Activated B cell treated with CpG ODN at 0.5 μM for 24 hours (primary cell): ENCODE measurements around the gene HADHA. TPM values are rescaled to one million over a fixed set of nuclear protein-coding genes. Genes with fewer than 3 reads are reported as not detected.

Experiments
- ATAC-seq: fragments of 200-7000 bp; cut with Tn5 transposase; one replicate; pipeline ENCODE4 v1.10.0; 2021; ENCODE audit warnings: low read depth, mild to moderate bottlenecking, moderate library complexity
- CTCF ChIA-PET: fragments of 350-600 bp; sonication (Branson Sonifier 250); formaldehyde crosslinking; loops from one replicate; lab custom pipeline; 2021; ENCODE audit warnings: antibody characterized with exemption; lab: Charles Lee
- POLR2A ChIA-PET: fragments of 350-600 bp; sonication (Branson Sonifier 250); formaldehyde crosslinking; loops from one replicate; lab custom pipeline; 2021; ENCODE audit warnings: antibody characterized with exemption; lab: Charles Lee
- DNase-seq: peaks from one replicate; pipeline ENCODE4 v3.0.0; 2022
- H3K27ac Mint-ChIP-seq: one replicate; pipeline ENCODE4 v1.8.0; 2020; ENCODE audit warnings: mixed read lengths
- H3K27me3 Mint-ChIP-seq: one replicate; pipeline ENCODE4 v1.8.0; 2021; ENCODE audit warnings: mixed read lengths
- H3K36me3 Mint-ChIP-seq: one replicate; pipeline ENCODE4 v1.8.0; 2021; ENCODE audit warnings: low read depth, mixed read lengths
- H3K4me1 Mint-ChIP-seq: one replicate; pipeline ENCODE4 v1.8.0; 2021; ENCODE audit warnings: mixed read lengths
- H3K4me3 Mint-ChIP-seq: one replicate; pipeline ENCODE4 v1.8.0; 2020; ENCODE audit warnings: mild to moderate bottlenecking, mixed read lengths
- H3K9me3 Mint-ChIP-seq: one replicate; pipeline ENCODE4 v1.8.0; 2020; ENCODE audit warnings: mixed read lengths
- intact Hi-C: fragments of 100-400 bp; cut with micrococcal nuclease; formaldehyde crosslinking; loops from one replicate; pipeline ENCODE4 v1.15.1; 2024
- total RNA-seq: library from RNA; stranded (reverse); gene quantifications from 2 replicates; pipeline ENCODE4 v1.2.3, GENCODE V29; 2022
- TF ChIP-seq, protein P1 (sequence below): fragments of 200-600 bp; IDR thresholded peaks from one replicate; pipeline ENCODE4 v1.8.0; 2022; ENCODE audit warnings: antibody characterized with exemption, mild to moderate bottlenecking

Gene HADHA
- total RNA-seq, 1 donor from 2014 or later: 127 TPM

DNA sequence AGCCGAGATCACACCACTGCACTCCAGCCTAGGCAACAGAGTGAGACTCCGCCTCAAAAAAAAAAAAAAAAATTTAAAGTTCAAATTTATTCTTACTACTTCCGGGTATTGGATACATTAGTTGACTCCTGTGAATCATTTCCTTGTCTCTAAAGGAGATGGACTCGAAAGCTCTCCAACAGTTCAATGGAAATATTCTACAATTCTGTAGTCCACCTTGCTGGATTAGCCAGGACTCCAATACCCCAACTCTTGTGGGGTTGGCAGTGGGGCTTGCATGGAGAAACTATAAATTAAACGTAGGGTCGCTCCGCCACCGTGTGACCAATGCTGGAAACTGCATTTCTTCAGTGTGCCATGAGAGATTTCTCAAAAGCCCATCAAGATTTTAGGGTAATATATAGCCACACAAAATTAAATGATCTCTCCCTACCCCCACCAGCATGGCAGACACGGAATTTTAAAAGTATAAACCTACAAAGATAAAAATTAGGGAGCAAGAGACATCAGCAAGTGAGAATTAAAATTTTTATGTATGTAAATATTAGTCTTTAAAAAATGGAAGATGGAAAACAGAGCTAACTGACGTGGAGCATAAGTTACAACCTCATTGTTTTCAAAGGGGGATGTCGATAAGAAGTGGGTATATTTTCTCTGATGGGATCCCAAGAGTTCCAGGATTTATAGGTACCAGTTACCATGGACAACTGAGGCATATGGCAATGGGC lies 99.3 kb downstream of the HADHA start:
- intact Hi-C loops: loop anchor here (1.0 kb wide), 4 partner anchors 57 to 293 kb away; no protein-coding TSS in a partner anchor

DNA sequence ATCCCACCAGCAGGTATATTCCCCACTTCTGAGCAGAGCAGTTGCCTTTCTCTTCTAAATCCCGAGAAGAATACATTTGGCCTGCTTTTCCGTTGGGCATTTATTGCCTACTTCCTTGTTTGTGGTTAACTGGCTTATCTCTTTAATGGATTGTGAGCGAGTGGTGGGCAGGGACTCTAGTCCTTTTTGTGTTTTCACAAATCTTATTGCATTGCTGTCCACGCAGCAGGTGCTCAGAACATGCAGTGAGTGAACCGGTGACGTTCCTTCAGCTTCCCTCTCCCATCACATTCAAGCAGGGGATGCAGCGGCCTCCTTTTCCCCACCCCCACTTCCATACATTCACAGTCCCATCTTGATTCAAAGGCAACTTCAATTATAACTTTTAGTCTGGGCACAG lies 100.4 kb downstream of the HADHA start:
- ChIA-PET POLR2A (interaction anchor here (0.6 kb wide), 1 partner anchor 273 kb away, joined by 7 read pairs; no protein-coding TSS in a partner anchor), CTCF (interaction anchor here (0.8 to 4.0 kb wide), 3 partner anchors 152 to 193 kb away, joined by 3 to 24 read pairs (median 15); no protein-coding TSS in a partner anchor)
- Mint-ChIP-seq H3K4me3 (no peak overlapping the region), H3K36me3 (no peaks in the 10 kb centered on the region), H3K9me3 (no peaks in the 10 kb centered on the region), H3K4me1 (peaks cover 4% of the 10 kb centered on the region), H3K27ac (no peak overlapping the region), H3K27me3 (peaks cover 4% of the 10 kb centered on the region)
- TF ChIP-seq, protein P1, sequence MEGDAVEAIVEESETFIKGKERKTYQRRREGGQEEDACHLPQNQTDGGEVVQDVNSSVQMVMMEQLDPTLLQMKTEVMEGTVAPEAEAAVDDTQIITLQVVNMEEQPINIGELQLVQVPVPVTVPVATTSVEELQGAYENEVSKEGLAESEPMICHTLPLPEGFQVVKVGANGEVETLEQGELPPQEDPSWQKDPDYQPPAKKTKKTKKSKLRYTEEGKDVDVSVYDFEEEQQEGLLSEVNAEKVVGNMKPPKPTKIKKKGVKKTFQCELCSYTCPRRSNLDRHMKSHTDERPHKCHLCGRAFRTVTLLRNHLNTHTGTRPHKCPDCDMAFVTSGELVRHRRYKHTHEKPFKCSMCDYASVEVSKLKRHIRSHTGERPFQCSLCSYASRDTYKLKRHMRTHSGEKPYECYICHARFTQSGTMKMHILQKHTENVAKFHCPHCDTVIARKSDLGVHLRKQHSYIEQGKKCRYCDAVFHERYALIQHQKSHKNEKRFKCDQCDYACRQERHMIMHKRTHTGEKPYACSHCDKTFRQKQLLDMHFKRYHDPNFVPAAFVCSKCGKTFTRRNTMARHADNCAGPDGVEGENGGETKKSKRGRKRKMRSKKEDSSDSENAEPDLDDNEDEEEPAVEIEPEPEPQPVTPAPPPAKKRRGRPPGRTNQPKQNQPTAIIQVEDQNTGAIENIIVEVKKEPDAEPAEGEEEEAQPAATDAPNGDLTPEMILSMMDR: no peak
- DNase-seq (no peak), ATAC-seq (no peak)
- intact Hi-C loops: no loop called here

More for the DNA sequence above, 99.3 kb downstream of the HADHA start:
- no peak overlapping the region for H3K27ac Mint-ChIP-seq
- H3K9me3 Mint-ChIP-seq: no peaks in the 10 kb centered on the region
- no peaks in the 10 kb centered on the region for H3K36me3 Mint-ChIP-seq
- ATAC-seq (peak; percentile 77), DNase-seq (peak; percentile 25)
- H3K4me3 Mint-ChIP-seq: peak overlapping the region; percentile 46
- TF ChIP-seq, protein P1: no peak
- peaks cover 10% of the 10 kb centered on the region for H3K27me3 Mint-ChIP-seq
- POLR2A ChIA-PET: interaction anchor here (0.6 to 0.7 kb wide), 3 partner anchors 30 to 272 kb away, joined by 3 to 7 read pairs (median 3); no protein-coding TSS in a partner anchor
- H3K4me1 Mint-ChIP-seq: peaks cover 4% of the 10 kb centered on the region
- CTCF ChIA-PET: interaction anchor here (0.8 to 4.0 kb wide), 6 partner anchors 145 to 293 kb away, joined by 3 to 24 read pairs (median 4); no protein-coding TSS in a partner anchor

DNA sequence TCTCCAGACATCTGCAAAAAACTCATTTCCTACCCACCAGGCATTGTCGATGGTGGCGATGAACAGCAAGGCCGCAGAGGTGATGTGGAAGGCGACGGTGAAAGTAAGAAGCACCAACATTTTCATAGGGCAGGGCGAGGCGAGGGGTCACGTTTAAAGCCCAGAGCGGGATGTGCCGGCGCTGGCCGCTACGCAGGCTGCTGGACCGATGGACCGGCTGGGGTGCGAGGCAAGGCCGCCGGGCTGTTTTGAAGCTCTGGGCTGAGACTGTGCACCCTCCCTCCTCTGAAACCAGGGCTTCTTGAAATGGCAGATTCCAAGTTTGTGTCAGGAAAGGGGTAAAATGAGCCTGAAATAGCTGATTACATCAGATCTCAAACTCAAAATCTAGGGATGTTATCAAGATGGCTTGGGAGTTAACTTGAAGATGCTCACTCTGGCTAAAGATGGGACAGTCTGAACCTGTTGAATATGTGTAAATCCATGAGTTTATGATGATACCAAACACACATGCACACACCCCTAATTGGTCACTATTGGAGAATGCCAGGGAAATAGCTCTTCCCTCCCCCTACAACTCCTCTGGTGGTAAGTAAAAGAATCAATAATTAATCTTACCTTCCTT lies 103.2 kb downstream of the HADHA start:
- intact Hi-C loops: no loop called here
- CTCF ChIA-PET: interaction anchor here (1.0 to 1.2 kb wide), 2 partner anchors 150 to 193 kb away, joined by 4 to 5 read pairs; no protein-coding TSS in a partner anchor
- TF ChIP-seq, protein P1: no peak
- no peak overlapping the region for H3K4me3 Mint-ChIP-seq
- H3K4me1 Mint-ChIP-seq: peaks cover 4% of the 10 kb centered on the region
- no peaks in the 10 kb centered on the region for H3K9me3 Mint-ChIP-seq
- peaks cover 11% of the 10 kb centered on the region for H3K36me3 Mint-ChIP-seq
- no peak for DNase-seq
- POLR2A ChIA-PET: no interaction called here
- no peak for ATAC-seq
- H3K27me3 Mint-ChIP-seq: no peaks in the 10 kb centered on the region
- H3K27ac Mint-ChIP-seq: no peak overlapping the region

Other genes with a start within 250 kb of the HADHA start
- 79.3 and 94.6 TPM in 2 replicates for gene RAB10, start 210.5 kb downstream of the HADHA start, total RNA-seq
- 2.2 and 3.1 TPM in 2 replicates for gene GAREM2, start 71.5 kb downstream of the HADHA start, total RNA-seq
- gene HADHB, start 307 bp upstream of the HADHA start, total RNA-seq: 62.4 and 65.6 TPM in 2 replicates
- gene SELENOI, start 101.5 kb upstream of the HADHA start, total RNA-seq: 20.2 and 21.1 TPM in 2 replicates
- gene ADGRF3, start 102.2 kb upstream of the HADHA start, total RNA-seq: 0.76 and 1.0 TPM in 2 replicates
- gene DRC1, start 157.3 kb upstream of the HADHA start, total RNA-seq: not detected in 2 replicates
- not detected in 2 replicates for gene OTOF, start 233.5 kb upstream of the HADHA start, total RNA-seq